HepG2 (cell line): ENCODE measurements around the gene N4BP2L1. TPM values are rescaled to one million over a fixed set of nuclear protein-coding genes. Genes with fewer than 3 reads are reported as not detected.
A peak's percentile ranks its signal among the peaks of the same experiment; 100 is the strongest.

Experiments
- CREM ChIP-seq, 2 experiments: sonication (generic) in 1 of 2; formaldehyde crosslinking in 1 of 2; IDR thresholded peaks; 2 replicates each; pipeline versions ENCODE4 v1.4.0 to v1.6.1; 2016 to 2020; ENCODE audit warnings: antibody characterized with exemption in 1 of 2, mild to moderate bottlenecking in 1 of 2, missing genetic modification reagents in 1 of 2
- ETV6 ChIP-seq: sonication (generic); formaldehyde crosslinking; conservative IDR thresholded peaks from 2 replicates; pipeline ENCODE4 v1.4.0; 2020; ENCODE audit warnings: missing genetic modification reagents
- FLYWCH1 ChIP-seq: sonication (generic); formaldehyde crosslinking; IDR thresholded peaks from 2 replicates; pipeline ENCODE4 v1.8.1; 2023; ENCODE audit warnings: mild to moderate bottlenecking, missing genetic modification reagents
- FOXK2 ChIP-seq: fragments of 450-650 bp; IDR thresholded peaks from 2 replicates; pipeline ENCODE4 v1.6.1; 2016
- GPN1 ChIP-seq: sonication (generic); formaldehyde crosslinking; IDR thresholded peaks from 2 replicates; pipeline ENCODE4 v1.5.1; 2020; ENCODE audit warnings: missing genetic modification reagents, borderline replicate concordance
- HHEX ChIP-seq: IDR thresholded peaks from 2 replicates; pipeline ENCODE4 v1.6.1; 2016; ENCODE audit warnings: control low read depth
- HOXD1 ChIP-seq: sonication (generic); formaldehyde crosslinking; IDR thresholded peaks from 2 replicates; pipeline ENCODE4 v1.5.0; 2020; ENCODE audit warnings: missing genetic modification reagents
- KAT7 ChIP-seq: IDR thresholded peaks from 2 replicates; pipeline ENCODE4 v1.6.1; 2018; ENCODE audit warnings: borderline replicate concordance, missing compliant biosample characterization
- KLF9 ChIP-seq: IDR thresholded peaks from 2 replicates; pipeline ENCODE4 v1.6.1; 2016; ENCODE audit warnings: low read depth
- NCOA2 ChIP-seq: sonication (generic); formaldehyde crosslinking; IDR thresholded peaks from 2 replicates; pipeline ENCODE4 v1.8.0; 2022; ENCODE audit warnings: inconsistent platforms
- NFYB ChIP-seq: sonication (generic); formaldehyde crosslinking; IDR thresholded peaks from 2 replicates; pipeline ENCODE4 v1.4.0; 2020; ENCODE audit warnings: missing genetic modification reagents
- NR2F2 ChIP-seq: IDR thresholded peaks from 2 replicates; pipeline ENCODE4 v1.6.1; 2012; ENCODE audit warnings: low read depth, inconsistent platforms, borderline replicate concordance
- SOX13 ChIP-seq, 3 experiments: fragments of 450-650 bp in 1 of 3; sonication (generic) in 1 of 3; formaldehyde crosslinking in 1 of 3; IDR thresholded peaks in 2 of 3; conservative IDR thresholded peaks in 1 of 3; 2 replicates each; pipeline versions ENCODE4 v1.5.0 to v1.6.1; 2016 to 2020; ENCODE audit warnings: antibody characterized with exemption in 1 of 3, mild to moderate bottlenecking in 1 of 3, missing compliant biosample characterization in 1 of 3, missing genetic modification reagents in 1 of 3, moderate library complexity in 1 of 3
- TBX3 ChIP-seq: fragments of 450-650 bp; IDR thresholded peaks from 2 replicates; pipeline ENCODE4 v1.6.1; 2017; ENCODE audit warnings: antibody characterized with exemption, mild to moderate bottlenecking, inconsistent platforms, borderline replicate concordance
- YY1 ChIP-seq: IDR thresholded peaks from 2 replicates; pipeline ENCODE4 v1.6.1; 2011; ENCODE audit warnings: low read length, low read depth, moderate library complexity, mild to moderate bottlenecking; ENCODE audit not compliant: insufficient read depth, insufficient replicate concordance
- ZFP82 ChIP-seq: sonication (generic); formaldehyde crosslinking; IDR thresholded peaks from 2 replicates; pipeline ENCODE4 v1.5.1; 2020; ENCODE audit warnings: mild to moderate bottlenecking, missing genetic modification reagents, borderline replicate concordance
- ZFX ChIP-seq: sonication (generic); formaldehyde crosslinking; IDR thresholded peaks from 2 replicates; pipeline ENCODE4 v1.4.0; 2020; ENCODE audit warnings: mild to moderate bottlenecking, low read depth, missing genetic modification reagents, moderate library complexity
- ZNF136 ChIP-seq: sonication (generic); formaldehyde crosslinking; IDR thresholded peaks from 2 replicates; pipeline ENCODE4 v1.8.1; 2022; ENCODE audit warnings: low read depth, mild to moderate bottlenecking, moderate library complexity, missing genetic modification reagents
- ZNF160 ChIP-seq: sonication (generic); formaldehyde crosslinking; IDR thresholded peaks from 2 replicates; pipeline ENCODE4 v1.8.0; 2022; ENCODE audit warnings: mild to moderate bottlenecking, inconsistent platforms, missing genetic modification reagents
- ZNF253 ChIP-seq: sonication (generic); formaldehyde crosslinking; IDR thresholded peaks from 2 replicates; pipeline ENCODE4 v1.8.0; 2022; ENCODE audit warnings: mild to moderate bottlenecking, missing genetic modification reagents, borderline replicate concordance
- ZNF460 ChIP-seq: sonication (generic); formaldehyde crosslinking; IDR thresholded peaks from 2 replicates; pipeline ENCODE4 v1.5.1; 2020; ENCODE audit warnings: missing genetic modification reagents, mild to moderate bottlenecking, borderline replicate concordance
- polyA plus RNA-seq, 8 experiments: library from polyadenylated mRNA; depleted of rRNA in 3 of 8; stranded (reverse) in 7 of 8; unstranded in 1 of 8; fragments of >200 nt; fragmentation: Illumina TruSeq in 4 of 8; extraction: Trizol in 4 of 8; gene quantifications; 2 replicates each; pipeline versions ENCODE4 v1.2.1 to v1.2.3, GENCODE V29; 2011 to 2016; ENCODE audit warnings: low read depth in 4 of 8, missing spikeins in 1 of 8, mixed read lengths in 1 of 8; ENCODE audit not compliant: insufficient read depth in 1 of 8
- total RNA-seq, 5 experiments: library from RNA; depleted of rRNA; stranded (reverse); fragments of >200 nt; fragmentation: Illumina TruSeq; extraction: Trizol; gene quantifications; 2 replicates each; pipeline ENCODE4 v1.2.3, GENCODE V29; 2016; ENCODE audit warnings: low read depth in 1 of 5
- TF ChIP-seq, protein P1 (sequence below): sonication (generic); formaldehyde crosslinking; IDR thresholded peaks from 2 replicates; pipeline ENCODE4 v1.4.0; 2020; ENCODE audit warnings: missing genetic modification reagents, borderline replicate concordance
- TF ChIP-seq, protein P2 (sequence below): sonication (generic); formaldehyde crosslinking; conservative IDR thresholded peaks from 2 replicates; pipeline ENCODE4 v1.8.0; 2022; ENCODE audit warnings: low read depth, missing genetic modification reagents
- TF ChIP-seq, protein P3 (sequence below): fragments of 450-650 bp; IDR thresholded peaks from 2 replicates; pipeline ENCODE4 v1.6.1; 2017
- TF ChIP-seq, protein P4 (sequence below): sonication (generic); formaldehyde crosslinking; IDR thresholded peaks from 2 replicates; pipeline ENCODE4 v1.8.1; 2023; ENCODE audit warnings: mild to moderate bottlenecking, missing genetic modification reagents

The N4BP2L1 gene
- total and polyA plus RNA-seq, 2 of the 13 experiments (the other 11 are each of a cell fraction or from before 2014, with no cell fraction given): 13.2 to 34.5 TPM

DNA sequence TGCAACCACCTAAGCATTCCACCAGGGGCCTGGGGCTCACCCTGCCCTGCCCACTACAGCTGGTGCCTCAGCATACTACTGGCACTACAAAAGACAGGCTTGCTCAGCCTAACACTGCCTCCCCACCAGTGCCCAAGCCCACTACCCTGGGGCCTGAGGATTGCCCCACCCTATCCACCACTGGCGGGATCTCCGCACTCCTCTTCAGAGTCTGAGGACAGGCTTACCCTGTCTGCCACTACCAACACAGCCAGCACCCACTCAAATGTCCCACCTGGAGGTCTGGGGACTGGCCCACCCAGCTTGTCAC, 27.6 kb upstream of the N4BP2L1 start (continued):
- TF ChIP-seq, protein P1, sequence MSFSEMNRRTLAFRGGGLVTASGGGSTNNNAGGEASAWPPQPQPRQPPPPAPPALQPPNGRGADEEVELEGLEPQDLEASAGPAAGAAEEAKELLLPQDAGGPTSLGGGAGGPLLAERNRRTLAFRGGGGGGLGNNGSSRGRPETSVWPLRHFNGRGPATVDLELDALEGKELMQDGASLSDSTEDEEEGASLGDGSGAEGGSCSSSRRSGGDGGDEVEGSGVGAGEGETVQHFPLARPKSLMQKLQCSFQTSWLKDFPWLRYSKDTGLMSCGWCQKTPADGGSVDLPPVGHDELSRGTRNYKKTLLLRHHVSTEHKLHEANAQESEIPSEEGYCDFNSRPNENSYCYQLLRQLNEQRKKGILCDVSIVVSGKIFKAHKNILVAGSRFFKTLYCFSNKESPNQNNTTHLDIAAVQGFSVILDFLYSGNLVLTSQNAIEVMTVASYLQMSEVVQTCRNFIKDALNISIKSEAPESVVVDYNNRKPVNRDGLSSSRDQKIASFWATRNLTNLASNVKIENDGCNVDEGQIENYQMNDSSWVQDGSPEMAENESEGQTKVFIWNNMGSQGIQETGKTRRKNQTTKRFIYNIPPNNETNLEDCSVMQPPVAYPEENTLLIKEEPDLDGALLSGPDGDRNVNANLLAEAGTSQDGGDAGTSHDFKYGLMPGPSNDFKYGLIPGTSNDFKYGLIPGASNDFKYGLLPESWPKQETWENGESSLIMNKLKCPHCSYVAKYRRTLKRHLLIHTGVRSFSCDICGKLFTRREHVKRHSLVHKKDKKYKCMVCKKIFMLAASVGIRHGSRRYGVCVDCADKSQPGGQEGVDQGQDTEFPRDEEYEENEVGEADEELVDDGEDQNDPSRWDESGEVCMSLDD (CRISPR knock-in tag): no peak
- TF ChIP-seq YY1 (no peak), KAT7 (CRISPR knock-in tag) (no peak), TBX3 (no peak), ZNF253 (no peak), NR2F2 (no peak), ETV6 (CRISPR knock-in tag) (no peak), ZFX (CRISPR knock-in tag) (no peak), ZNF460 (CRISPR knock-in tag) (no peak), CREM (IDR thresholded peaks at IDR 0.05) (no peak), CREM (CRISPR knock-in tag; IDR thresholded peaks at IDR 0.05) (no peak), NFYB (CRISPR knock-in tag) (no peak), ZNF160 (0 out of 2 replicates have a peak, but pooled peaks have one; percentile 1), HHEX (CRISPR knock-in tag) (no peak), SOX13 (IDR thresholded peaks at IDR 0.05) (no peak), SOX13 (CRISPR knock-in tag; conservative IDR thresholded peaks at IDR 0.05 in 1 of 2, IDR thresholded peaks at IDR 0.05 in 1 of 2) (no peak), FLYWCH1 (no peak), ZFP82 (no peak), NCOA2 (no peak), HOXD1 (no peak), ZNF136 (CRISPR knock-in tag) (no peak), FOXK2 (no peak), GPN1 (CRISPR knock-in tag) (no peak), KLF9 (CRISPR knock-in tag) (no peak)
- TF ChIP-seq, protein P2, sequence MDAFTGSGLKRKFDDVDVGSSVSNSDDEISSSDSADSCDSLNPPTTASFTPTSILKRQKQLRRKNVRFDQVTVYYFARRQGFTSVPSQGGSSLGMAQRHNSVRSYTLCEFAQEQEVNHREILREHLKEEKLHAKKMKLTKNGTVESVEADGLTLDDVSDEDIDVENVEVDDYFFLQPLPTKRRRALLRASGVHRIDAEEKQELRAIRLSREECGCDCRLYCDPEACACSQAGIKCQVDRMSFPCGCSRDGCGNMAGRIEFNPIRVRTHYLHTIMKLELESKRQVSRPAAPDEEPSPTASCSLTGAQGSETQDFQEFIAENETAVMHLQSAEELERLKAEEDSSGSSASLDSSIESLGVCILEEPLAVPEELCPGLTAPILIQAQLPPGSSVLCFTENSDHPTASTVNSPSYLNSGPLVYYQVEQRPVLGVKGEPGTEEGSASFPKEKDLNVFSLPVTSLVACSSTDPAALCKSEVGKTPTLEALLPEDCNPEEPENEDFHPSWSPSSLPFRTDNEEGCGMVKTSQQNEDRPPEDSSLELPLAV: no peak
- TF ChIP-seq, protein P3, sequence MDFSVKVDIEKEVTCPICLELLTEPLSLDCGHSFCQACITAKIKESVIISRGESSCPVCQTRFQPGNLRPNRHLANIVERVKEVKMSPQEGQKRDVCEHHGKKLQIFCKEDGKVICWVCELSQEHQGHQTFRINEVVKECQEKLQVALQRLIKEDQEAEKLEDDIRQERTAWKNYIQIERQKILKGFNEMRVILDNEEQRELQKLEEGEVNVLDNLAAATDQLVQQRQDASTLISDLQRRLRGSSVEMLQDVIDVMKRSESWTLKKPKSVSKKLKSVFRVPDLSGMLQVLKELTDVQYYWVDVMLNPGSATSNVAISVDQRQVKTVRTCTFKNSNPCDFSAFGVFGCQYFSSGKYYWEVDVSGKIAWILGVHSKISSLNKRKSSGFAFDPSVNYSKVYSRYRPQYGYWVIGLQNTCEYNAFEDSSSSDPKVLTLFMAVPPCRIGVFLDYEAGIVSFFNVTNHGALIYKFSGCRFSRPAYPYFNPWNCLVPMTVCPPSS: no peak
- TF ChIP-seq, protein P4, sequence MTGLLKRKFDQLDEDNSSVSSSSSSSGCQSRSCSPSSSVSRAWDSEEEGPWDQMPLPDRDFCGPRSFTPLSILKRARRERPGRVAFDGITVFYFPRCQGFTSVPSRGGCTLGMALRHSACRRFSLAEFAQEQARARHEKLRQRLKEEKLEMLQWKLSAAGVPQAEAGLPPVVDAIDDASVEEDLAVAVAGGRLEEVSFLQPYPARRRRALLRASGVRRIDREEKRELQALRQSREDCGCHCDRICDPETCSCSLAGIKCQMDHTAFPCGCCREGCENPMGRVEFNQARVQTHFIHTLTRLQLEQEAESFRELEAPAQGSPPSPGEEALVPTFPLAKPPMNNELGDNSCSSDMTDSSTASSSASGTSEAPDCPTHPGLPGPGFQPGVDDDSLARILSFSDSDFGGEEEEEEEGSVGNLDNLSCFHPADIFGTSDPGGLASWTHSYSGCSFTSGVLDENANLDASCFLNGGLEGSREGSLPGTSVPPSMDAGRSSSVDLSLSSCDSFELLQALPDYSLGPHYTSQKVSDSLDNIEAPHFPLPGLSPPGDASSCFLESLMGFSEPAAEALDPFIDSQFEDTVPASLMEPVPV: no peak
